HG03439 (cell line): Measurements from ENCODE around the gene PTPRH.
"Not testable (repeated sequence)": the region's sequence is repeated elsewhere in the genome, so short reads cannot be mapped to it uniquely, and the experiment has no call there.

Source experiments
- ATAC-seq: cut with Tn5 transposase; IDR thresholded peaks from one replicate; pipeline ENCODE4 v1.9.1; 2021; ENCODE audit warnings: mild to moderate bottlenecking, moderate library complexity; ENCODE audit not compliant: unreplicated experiment

The PTPRH gene

DNA sequence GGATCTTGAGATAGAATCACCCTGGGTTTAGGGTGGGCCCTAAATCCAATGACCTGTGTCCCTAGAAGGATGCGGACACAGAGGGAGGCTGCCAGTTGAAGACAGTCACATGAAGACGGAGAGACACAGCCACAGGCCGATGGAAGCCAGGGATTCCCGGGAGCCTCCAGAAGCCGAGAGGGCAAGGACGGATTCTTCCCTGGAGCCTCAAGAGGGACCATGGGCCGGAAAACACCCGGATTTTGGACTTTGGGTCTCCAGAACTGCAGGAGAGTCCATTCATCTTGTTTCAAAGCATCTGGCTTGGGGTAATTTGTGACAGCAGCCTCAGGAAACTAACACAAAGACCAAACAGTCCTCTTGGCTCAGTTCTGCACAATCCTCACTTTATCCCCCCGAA, 17.0 kb upstream of the PTPRH start:
- no peak for ATAC-seq

DNA sequence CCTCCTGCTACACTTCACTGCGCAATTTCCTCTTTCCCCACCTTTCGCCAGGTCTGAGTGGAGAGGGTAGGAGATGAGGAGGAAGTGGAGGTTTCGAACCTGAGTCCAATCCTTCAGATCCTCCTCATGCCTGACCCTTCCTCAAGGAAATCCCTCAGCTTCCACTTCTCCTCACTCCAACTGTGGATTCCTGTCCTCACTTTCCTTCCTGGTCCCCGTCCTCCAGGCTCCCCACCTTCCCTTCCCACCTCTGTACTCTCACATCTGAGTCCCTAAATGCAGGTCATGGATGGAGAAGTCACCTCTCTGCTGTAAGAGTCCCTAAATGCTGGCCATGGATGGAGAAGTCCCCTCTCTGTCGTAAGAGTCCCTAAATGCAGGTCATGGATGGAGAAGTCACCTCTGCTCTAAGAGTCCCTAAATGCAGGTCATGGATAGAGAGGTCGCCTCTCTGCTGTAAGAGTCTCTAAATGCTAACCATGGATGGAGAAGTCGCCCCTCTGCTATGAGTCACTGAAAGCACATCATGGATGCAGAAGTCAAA, 16.2 kb upstream of the PTPRH start:
- no peak for ATAC-seq

DNA sequence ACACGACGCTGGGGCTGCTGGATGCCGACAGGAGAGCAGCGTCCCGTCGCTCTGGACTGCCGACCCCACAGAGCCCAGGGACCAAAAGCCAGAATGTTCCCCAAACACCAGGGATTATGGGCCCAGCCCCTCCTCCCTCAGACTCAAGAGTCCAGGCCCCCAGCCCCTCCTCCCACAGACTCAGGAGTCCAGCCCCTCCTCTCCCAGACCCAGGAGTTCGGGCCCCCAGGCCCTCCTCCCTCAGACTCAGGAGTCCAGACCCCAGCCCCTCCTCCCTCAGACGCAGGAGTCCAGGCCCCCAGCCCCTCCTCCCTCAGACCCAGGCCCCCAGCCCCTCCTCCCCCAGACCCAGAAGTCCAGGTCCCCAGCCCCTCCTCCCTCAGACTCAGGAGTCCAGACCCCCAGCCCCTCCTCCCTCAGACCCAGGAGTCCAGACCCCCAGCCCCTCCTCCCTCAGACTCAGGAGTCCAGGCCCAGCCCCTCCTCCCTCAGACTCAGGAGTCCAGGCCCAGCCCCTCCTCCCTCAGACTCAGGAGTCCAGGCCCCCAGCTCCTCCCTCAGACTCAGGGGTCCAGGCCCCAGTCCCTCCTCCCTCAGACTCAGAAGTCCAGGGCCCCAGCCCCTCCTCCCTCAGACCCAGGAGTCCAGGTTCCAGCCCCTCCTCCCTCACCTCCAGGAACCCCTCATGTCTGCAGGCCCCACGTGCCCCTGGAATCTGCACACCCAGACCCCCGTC, 15.5 kb upstream of the PTPRH start:
- ATAC-seq, result not testable (repeated sequence)

DNA sequence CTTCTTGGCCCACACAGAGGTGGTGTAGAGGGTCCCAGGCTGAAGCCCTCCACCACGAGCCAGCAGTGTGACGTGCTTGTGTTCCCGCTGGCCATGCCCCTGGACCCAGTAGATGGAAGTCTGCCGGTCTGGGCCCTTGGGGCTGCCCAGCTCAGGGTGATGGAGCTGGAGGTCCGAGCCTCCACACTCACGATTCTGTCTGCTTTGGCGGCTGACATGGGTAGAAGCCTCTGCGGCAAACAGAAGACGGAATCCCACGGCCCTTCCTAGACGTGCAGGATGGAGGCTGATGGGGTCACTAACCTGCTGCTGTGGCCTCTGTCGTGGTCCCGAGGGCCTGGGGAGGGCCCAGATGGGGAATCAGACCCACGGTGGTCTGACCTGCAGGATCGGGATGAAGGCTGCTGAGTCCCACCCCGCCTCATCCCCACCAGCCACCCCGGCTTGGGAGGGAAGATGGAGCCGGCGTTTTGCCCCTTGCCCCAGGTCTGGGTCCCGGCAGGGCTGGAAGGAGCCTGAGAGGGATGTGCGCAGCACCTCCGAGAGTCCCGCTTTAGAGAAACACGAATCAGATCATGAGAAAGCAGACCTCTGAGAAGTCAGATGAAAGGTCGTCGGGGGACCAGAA, 14.9 kb upstream of the PTPRH start:
- no peak for ATAC-seq

DNA sequence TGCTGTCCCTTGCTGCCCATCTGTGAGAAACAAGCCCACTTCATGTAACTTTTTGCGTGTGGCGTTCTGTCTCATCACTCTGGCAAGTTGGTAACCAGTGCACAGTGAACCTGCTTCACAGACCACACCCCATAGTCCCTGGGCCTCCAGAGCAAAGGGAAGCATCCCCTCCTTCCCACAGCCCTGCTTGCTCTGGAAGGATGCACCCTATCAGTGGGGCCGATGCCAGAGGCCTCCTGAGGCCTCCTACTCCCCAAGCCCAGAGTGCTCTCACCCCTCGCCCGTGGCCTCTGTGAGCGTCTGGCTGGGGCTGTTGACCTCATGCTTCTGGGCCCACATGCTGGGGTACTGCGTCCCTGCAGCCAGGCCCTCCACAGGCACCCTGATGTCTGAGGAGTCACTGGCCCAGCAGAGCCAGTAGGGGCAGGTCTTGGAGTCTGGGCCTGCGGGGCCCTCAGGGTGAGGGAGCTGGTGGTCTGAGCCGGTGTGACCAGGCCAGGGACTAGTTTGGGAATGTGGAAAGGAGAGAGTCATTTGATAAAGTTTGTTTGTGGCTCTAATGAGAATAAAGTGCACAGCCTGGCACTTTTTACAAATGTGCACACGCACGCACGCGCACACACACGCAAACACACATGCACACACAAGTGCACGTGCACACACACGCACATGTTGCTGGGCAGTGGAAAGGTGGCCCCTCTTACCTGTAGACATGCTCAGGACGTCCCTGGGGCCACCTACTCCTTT, 14.2 kb upstream of the PTPRH start:
- no peak for ATAC-seq

DNA sequence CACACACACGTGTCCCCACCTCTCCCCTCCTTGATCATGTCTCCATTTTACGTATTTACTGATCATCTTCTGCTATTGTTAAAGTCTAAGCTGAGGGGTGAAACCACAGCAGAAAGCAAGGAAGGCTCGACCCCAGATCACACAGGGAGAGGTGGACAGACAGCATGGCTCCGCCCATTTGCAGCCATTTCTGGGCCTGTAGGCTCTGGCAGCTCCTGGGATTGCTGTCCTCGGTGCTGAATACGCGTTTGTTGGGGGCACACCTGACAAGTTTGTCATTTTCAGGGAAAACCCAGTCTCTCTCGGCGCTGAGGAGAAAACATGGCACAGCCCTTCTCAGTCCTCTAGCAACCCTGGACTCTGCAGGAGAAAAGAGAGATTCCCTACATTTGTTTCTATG, 11.2 kb upstream of the PTPRH start:
- ATAC-seq, result no peak

DNA sequence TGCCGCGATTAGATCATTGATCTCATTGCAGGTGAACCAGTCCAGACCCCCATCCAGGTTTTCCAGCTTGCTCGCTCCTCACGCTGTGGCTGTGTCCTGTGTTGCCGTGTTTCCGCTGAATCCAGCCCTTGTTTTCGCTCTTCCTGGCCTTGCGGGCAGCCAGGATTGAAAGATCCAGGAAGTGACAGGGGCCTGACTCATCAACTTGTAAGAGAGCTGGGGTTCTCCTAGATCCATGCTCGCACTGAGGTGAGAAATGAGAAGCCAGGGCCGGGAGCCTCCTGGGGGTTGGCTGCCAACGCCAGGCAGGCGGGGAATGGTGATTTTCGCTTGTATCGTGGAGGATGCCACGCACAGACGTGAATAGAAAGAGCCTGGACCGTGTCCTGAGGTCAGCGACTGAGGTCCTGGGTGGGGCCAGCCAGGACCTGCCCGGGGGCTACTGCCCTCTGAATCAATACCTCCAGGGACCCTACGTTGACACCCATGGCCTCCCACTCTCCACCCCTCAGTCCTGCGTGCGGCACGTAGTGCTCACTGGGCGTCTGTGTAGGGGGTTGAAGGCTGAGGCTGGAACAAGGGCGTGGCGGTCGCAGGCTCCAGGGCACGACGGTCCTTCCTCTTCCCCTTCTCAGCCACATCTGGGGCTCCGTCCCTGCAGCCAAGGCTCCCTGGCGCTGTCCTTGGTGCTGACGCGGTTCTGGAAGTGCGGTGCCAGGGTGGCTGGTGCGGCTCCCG, 7.3 kb upstream of the PTPRH start:
- ATAC-seq, result no peak

DNA sequence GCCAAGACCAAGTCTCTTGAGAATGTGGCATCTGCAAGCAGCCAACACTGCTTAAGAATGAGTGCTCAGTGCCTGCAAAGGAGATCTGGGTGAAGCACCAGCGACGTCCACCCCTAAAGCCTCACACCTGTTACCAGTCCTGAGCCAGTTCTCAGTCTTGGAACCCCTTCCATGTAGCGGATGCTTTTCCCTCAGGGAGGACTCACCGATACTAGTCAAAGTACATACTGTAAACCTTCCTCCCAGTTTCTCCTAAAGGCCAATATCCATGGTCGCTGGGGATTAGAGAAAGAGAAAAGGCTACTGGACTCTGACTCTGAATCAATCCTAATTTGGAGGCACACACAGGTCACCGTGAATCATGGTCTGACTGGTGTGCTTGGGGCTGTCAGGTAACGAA, 4.2 kb upstream of the PTPRH start:
- ATAC-seq, result no peak

DNA sequence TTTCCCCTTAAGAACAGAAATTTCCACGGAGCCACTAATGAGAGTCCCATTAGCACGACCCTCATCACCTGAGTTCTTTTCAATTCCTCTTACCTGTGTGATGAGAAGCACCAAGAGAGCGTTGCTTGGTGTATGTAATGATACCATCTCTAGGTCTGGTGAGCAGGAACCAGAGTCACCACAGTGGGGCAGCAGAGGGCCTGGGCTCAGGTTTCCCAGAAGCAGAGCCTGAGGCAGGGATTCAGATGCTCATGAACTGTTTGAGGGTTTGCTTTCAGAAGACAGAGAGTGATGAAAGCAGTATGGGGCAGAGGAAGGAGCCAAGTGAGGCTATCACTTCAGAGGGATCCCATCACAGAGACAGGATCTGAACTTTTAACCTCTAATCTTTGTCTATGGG, 3.1 kb upstream of the PTPRH start:
- ATAC-seq, result no peak

DNA sequence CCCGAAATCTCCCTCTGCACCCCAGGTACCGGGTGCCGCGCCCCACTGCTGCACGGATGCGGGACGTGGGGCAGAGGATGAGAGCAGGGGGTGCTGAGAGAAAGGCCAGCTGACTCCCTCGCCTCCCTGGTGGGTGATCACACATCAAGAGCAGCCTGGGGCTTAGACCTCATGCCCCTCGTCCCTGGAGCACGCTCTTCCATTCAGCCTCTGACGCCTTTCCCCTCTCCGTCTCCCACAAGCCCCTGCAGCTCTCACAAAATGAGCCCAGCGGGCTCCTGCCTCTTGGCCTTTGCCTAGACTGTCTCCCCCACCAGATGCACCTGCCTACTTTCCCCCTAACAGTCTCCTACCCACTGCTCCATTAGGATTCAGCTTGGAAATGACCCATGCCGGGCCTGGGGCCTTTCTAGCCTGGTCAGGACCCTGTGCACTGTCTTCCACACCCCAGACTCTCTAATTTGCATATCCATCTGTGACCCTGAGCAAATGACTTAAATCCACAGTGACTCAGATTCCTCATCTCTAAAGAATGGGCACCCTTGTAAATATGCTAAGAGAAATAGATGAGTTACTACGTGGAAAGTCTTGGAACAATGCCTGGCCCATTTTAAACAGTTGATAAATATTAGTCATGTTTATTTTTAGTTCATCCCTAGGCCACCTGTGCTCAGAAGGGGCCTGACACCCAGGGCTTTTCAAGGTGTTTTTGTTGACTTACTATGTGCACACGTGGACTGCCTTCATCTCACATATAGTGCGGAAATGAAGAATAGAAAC, 582 bp upstream of the PTPRH start:
- ATAC-seq, result no peak

DNA sequence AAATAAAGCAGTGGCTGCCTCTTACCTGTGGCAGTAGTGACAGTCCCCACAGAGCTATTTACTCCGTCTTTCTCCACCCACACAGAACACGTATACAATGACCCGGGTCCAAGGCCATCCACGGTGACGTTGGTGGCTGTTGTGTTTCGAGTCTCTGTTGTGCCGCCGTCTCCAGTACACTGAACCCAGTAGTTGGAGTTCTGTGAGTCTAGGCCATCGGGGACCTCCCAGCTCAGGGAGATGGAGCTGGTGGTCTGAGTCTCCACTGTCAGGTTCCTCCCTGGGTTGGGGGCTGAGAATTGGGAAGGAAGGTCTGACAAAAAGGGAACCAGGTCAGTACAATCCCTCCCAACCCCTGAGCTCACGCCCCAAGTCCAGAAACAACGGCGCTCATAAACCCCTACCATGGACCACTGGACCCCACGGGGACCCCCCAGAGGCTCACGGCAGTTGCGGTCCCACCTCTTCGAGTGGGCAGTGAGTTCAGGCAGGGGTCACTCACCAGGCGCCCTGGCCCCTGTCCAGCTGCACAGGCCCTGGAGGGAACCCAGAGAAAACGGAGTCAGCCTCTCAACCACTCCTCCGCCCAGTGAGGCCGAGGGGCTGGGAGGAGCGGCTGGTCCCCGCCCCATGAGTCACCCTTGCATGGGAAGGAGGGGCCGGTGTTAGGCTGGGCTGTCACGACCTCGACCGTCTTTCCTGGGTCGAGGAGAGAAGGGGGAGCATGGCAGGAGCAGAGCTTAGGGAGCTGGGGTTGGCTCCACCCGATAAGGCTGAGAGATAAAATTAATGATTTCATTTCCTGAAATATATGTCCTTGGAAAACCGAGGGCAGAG, 2.4 kb downstream of the PTPRH start:
- no peak for ATAC-seq

DNA sequence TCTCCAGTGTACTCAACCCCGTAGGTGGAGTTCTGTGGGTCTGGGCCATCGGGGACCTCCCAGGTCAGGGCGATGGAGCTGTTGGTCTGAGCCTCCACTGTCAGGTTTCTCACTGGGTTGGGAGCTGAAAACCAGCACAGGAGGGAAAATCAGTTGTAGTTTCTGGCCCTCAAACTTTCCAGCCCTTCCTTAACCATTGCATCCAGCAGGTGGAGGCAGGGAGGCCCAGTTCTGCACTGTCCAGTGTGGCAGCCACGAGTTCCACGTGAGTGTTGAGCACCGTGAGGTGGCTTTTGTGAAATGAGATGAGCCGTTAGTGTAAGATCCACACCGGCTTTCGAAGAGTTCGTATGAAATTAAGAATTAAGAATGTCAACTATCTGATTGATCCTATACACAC, 7.1 kb downstream of the PTPRH start:
- not testable (repeated sequence) for ATAC-seq

DNA sequence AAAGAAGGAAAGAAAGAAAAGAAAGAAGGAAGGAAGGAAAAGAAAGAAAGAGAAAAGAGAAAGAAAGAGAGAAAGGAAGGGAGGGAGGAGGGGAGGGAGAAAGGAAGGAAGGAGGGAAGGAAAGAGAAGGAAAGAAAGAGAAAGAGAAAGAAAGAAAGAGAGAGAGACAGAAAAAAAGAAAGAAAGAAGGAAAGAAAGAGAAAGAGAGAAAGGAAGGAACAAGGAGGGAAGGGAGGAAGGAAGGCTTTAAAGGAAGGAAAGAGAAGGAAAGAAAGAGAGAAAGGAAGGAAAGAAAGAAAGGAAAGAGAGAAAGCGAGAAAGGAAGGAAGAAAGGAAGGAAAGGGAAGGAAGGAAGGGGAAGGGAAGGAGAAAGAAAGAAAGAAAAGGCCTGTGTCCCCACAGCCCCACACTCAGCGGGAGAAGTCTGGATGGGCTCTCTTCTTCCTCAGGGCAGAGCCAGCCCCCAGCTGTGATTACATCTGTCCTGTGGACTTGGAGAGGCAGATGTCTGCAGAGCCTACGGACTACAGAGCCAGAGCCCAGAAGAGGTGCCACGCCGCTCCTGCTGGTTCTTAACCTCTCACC, 9.6 kb downstream of the PTPRH start:
- no peak for ATAC-seq

DNA sequence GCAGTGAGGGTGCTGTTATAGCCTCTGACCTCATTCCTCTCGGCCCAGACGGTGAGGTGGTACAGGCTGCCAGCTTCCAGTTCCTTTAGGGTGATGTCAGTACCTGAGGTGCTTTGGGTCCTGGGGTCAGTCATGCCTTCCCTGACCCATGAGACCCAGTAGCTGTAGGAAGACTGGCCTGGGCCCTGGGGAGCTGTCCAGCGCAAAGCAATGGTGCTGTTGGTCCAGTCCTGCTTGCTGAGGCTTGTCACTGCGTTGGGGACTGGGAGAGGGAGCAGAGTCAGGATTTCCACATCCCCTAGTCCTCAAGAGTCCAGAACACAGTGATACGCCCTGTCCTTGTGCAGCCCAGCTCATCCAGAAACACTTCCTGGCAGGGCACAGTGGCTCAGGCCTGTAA, 10.7 kb downstream of the PTPRH start:
- no peak for ATAC-seq

DNA sequence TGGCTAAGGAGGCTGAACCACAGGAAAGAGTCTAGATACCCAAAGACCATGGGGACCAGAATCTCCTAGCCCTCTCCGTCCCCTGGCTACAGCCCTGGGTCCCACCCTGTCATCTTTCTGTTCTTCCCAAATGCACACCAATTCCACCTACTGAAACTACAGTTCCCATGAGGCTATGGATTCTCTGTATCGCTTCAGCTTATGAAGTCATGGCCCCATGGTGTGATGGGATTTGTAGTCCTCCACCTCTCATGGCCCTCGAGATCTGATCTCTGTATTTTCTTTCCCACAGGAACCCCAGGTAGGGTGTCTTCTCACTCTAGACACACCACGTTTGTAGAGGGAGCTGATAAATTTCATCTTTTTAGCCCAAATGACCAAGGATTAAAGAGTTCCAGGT, 11.8 kb downstream of the PTPRH start:
- no peak for ATAC-seq

DNA sequence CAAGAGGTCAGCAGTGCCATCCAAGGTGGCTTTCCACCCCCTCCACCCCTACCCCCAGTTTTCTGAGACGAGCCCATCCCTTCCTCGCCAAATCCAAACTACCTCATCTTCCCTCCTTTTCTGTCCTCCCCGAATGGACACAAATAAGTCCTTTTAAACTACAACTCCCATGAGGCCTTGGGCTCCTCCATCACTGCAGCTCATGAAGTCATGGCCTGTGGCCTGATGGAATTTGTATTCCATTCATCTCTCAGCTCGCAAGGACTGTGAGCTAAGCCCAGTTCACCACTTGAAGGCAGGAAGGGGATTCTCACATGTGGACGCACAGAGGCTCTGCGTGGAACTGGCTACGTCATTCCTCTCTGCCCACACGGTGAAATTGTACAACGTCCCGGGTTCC, 12.5 kb downstream of the PTPRH start:
- no peak for ATAC-seq

DNA sequence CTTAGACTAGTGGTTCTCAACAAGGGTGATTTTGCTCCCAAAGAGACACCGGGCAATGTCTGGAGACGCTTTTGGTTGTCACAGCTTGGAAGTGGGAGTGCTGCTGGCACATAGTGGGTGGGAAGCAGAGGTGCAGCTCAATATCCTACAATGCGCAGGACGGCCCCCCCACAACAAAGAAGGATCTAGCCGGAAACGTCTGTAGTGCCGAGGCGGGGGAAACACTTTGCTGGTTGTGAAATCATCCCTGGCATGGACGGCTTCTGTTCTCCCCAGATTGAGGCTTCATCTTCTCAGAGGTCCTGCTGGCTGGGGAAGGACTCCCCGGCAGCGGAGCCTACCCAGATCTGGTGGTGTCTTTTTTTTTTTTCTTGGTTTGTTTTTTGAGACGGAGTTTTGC, 15.8 kb downstream of the PTPRH start:
- ATAC-seq, result no peak

DNA sequence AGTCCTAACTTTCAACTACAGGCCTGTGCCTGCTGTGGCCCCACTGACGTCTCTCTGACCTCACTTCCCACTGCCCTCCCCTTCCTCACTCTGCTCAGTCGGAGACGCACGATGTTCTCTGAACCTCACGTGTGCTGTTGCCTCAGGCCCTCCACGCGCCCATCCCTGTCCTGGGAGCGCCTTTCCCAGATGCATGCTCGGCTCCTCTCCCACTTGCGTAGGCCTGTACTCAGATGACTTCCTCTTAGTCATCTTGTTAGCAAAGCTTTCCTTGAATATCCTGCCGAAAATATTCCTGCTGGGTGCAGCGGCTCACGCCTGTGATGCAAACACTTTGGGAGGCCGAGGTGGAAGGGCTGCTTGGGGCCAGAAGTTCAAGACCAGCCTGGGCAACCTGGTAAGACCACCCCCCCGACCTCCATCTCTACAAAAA, 19.9 kb downstream of the PTPRH start:
- ATAC-seq, result no peak

DNA sequence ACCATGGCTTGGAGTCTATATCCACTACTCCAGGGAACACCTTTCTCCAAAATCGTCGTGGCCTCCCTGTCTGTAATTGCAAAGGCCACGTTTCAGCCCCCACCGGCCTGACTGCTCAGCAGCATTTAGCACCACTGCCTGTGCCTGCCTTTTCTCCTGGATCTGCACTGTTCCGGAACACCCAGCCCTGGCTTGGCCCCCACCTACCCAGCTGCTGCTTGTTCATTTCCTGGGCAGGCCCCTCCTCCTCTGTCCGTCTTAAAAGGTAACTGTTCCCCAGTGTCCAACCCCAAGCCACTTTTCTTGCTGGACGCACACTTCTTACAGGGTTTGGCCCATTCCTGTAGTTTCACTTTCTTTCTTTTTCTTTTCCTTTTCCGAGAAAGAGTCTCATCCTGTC, 20.7 kb downstream of the PTPRH start:
- no peak for ATAC-seq
